Mesodermal cell (in vitro differentiated cells): ENCODE measurements around the gene CCDC91.

Experiments used
- H3K27ac ChIP-seq: 2 replicates; pipeline ENCODE4 v1.7.0; 2013; ENCODE audit warnings: mild to moderate bottlenecking, low read depth, low read length, moderate library complexity; ENCODE audit not compliant: severe bottlenecking
- H3K36me3 ChIP-seq: 2 replicates; pipeline ENCODE4 v1.7.1; 2013; ENCODE audit warnings: mild to moderate bottlenecking, low read length, moderate library complexity; ENCODE audit not compliant: control insufficient read depth, insufficient read depth
- H3K4me1 ChIP-seq: one replicate; pipeline ENCODE4 v1.7.1; 2013; ENCODE audit warnings: mild to moderate bottlenecking, low read length; ENCODE audit not compliant: insufficient read depth, control insufficient read depth, poor library complexity, severe bottlenecking
- H3K4me3 ChIP-seq: 2 replicates; pipeline ENCODE4 v1.7.0; 2013; ENCODE audit warnings: low read length, control low read depth, mild to moderate bottlenecking; ENCODE audit not compliant: insufficient read depth, poor library complexity, severe bottlenecking; ENCODE audit errors: extremely low read depth
- H3K9me3 ChIP-seq: 2 replicates; pipeline ENCODE4 v1.7.1; 2013; ENCODE audit warnings: mild to moderate bottlenecking, low read length, moderate library complexity; ENCODE audit not compliant: control insufficient read depth
- WGBS, 2 experiments: methylation state at CpG; one replicate each; pipeline ENCODE4 v1.1.5; 2013; ENCODE audit warnings: missing lambda C conversion rate in 2 of 2; ENCODE audit not compliant: insufficient coverage in 2 of 2; 5-methylcytosine and 5-hydroxymethylcytosine counted together

The CCDC91 gene

GRCh38 chr12:28575593-28576205, 385.4 kb downstream of the CCDC91 start:
- Histone ChIP-seq H3K9me3 (no peaks in the 10 kb centered on the region), H3K36me3 (no peaks in the 10 kb centered on the region), H3K4me1 (no peaks in the 10 kb centered on the region), H3K27ac (no peak overlapping the region), H3K4me3 (no peak overlapping the region)
- 75 to 93% methylated on average over 2 of the region's 3 CpGs for WGBS, 2 experiments

GRCh38 chr12:28578361-28578760, 388.1 kb downstream of the CCDC91 start:
- Histone ChIP-seq H3K4me3 (no peak overlapping the region), H3K27ac (no peak overlapping the region), H3K36me3 (no peaks in the 10 kb centered on the region), H3K9me3 (no peaks in the 10 kb centered on the region), H3K4me1 (no peaks in the 10 kb centered on the region)
- 70 to 90% methylated on average over 2 to 3 of the region's 3 CpGs for WGBS, 2 experiments

GRCh38 chr12:28578833-28579252, 388.6 kb downstream of the CCDC91 start:
- no peak overlapping the region for H3K4me3 ChIP-seq
- 100% methylated on average over 1 of the region's 3 CpGs for WGBS, 2 experiments
- no peaks in the 10 kb centered on the region for H3K4me1 ChIP-seq
- no peaks in the 10 kb centered on the region for H3K9me3 ChIP-seq
- H3K27ac ChIP-seq: no peak overlapping the region
- no peaks in the 10 kb centered on the region for H3K36me3 ChIP-seq

DNA sequence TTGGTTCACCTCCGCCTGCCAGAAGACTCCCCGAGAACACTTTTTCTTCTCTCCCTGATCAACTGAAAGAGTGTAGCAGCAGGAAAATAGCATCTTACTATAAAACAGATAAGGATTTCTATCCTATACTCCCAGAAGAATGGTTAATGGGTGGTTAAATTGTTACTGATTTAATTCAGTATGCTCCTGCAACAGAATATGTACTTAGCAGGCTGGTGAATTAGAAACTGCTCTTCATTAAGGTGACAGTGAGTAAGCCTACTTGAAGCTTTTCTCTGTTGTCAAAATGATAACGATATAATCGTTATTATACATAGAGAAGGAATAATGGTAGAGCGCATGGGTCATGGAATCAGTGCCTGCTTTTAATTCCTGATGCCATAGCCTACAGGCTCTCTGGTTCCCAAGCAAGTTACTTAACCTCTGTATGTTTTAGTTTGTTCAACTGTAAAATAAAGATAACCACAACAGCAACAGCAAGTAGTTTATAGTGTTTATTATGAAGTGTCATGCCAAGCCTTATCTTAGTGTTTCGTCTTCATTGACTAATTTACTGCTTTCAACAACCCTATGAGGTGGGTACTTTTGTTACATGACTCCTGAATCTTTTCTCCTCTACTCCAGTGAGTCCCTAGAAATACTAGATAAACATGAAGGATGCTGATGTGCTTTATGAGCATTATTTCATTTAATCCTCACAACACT, 392.6 kb downstream of the CCDC91 start:
- H3K9me3 ChIP-seq: no peaks in the 10 kb centered on the region
- WGBS, 2 experiments: 90 to 92% methylated on average over 2 to 3 of the region's 6 CpGs
- H3K36me3 ChIP-seq: no peaks in the 10 kb centered on the region
- H3K27ac ChIP-seq: no peak overlapping the region
- no peak overlapping the region for H3K4me3 ChIP-seq
- no peaks in the 10 kb centered on the region for H3K4me1 ChIP-seq

DNA sequence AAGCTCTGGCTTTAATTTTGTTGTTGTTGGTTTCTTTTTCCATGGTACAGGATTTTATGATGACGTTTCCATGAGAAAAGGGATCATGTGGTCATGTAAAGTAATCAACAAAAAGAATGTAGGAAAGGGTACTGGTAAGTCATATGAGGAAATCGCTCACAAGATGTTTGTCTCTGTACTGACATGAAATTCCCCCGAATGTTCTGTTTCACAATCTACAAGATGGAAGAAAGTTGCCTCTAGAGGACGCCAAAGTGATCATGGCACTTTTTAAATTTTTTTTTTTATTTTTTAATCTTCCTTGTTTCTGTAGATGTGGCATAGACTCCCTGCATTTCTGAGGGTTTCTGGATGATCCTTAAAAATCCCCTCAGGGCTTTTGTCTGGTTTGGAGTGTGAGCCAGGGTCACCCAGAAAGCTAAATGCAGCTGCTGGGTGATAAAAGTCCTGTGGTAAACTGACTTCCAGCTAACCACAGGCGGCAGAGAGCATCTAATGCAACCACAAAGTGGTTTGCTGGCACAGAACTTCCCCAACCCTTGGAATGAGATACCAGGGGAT, 393.5 kb downstream of the CCDC91 start:
- no peak overlapping the region for H3K27ac ChIP-seq
- H3K9me3 ChIP-seq: no peaks in the 10 kb centered on the region
- H3K4me3 ChIP-seq: no peak overlapping the region
- 71 to 95% methylated on average over 3 to 4 of the region's 5 CpGs for WGBS, 2 experiments
- H3K4me1 ChIP-seq: no peaks in the 10 kb centered on the region
- no peaks in the 10 kb centered on the region for H3K36me3 ChIP-seq

- 83 to 89% methylated on average over 1 to 3 of the region's 5 CpGs for WGBS, 2 experiments
- Histone ChIP-seq H3K4me1 (no peaks in the 10 kb centered on the region), H3K36me3 (no peaks in the 10 kb centered on the region), H3K27ac (no peak overlapping the region), H3K9me3 (no peaks in the 10 kb centered on the region), H3K4me3 (no peak overlapping the region)
Measured at GRCh38 chr12:28585146-28585545, 394.9 kb downstream of the CCDC91 start.

- H3K36me3 ChIP-seq: no peaks in the 10 kb centered on the region
- no peaks in the 10 kb centered on the region for H3K9me3 ChIP-seq
- no peaks in the 10 kb centered on the region for H3K4me1 ChIP-seq
- WGBS, 2 experiments: 42 to 83% methylated on average over 2 of the region's 3 CpGs
- H3K4me3 ChIP-seq: no peak overlapping the region
- no peak overlapping the region for H3K27ac ChIP-seq
Measured at GRCh38 chr12:28586481-28586880, 396.2 kb downstream of the CCDC91 start.

DNA sequence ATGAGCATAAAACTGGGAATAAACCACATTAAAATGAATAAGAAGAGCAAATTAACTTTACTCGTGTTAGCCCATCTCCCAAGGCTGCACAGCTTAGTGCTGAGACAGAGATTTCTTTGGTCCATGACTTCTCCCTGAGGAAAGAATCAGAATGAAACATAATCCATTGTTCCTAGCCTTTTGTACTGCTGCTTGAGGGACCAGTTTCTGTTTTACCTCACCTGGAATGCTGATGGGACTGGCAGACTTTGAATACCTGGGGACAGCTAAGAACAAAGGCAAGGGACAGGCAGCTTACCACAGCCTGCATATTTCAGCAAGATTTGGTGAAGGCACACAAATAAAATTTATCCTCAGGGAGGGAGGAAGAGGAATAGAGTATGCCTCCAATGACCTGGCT, 401.6 kb downstream of the CCDC91 start:
- H3K4me3 ChIP-seq: no peak overlapping the region
- no peaks in the 10 kb centered on the region for H3K4me1 ChIP-seq
- no peak overlapping the region for H3K27ac ChIP-seq
- no peaks in the 10 kb centered on the region for H3K36me3 ChIP-seq
- 91 to 100% methylated on average over 1 of the region's 1 CpG for WGBS, 2 experiments
- H3K9me3 ChIP-seq: peaks cover 6% of the 10 kb centered on the region
